Lower leg skin (tissue), 4 donors: Measurements from ENCODE around the gene NOSIP. TPM values are rescaled to one million over a fixed set of nuclear protein-coding genes. Genes with fewer than 3 reads are reported as not detected.

Source experiments
- DNase-seq, 2 donors: peaks; one replicate each; pipeline ENCODE4 v3.0.0-alpha.2; 2019; ENCODE audit warnings: low spot score in 2 of 2
- H3K4me3 ChIP-seq: fragments of 200-600 bp; sonication (generic); 2 replicates; pipeline ENCODE4 v1.5.1; 2017; ENCODE audit warnings: mild to moderate bottlenecking, low read depth; ENCODE audit not compliant: poor library complexity, severe bottlenecking
- CTCF ChIP-seq, 3 donors: fragments of 450-650 bp; IDR thresholded peaks; one replicate each; pipeline ENCODE4 v1.5.1; 2016; ENCODE audit warnings: antibody characterized with exemption in 3 of 3, mild to moderate bottlenecking in 3 of 3, moderate library complexity in 2 of 3
- POLR2A ChIP-seq, 2 donors: fragments of 450-650 bp; IDR thresholded peaks; one replicate each; pipeline ENCODE4 v1.6.1; 2016 to 2017; ENCODE audit warnings: antibody characterized with exemption in 2 of 2, mild to moderate bottlenecking in 1 of 2, moderate library complexity in 1 of 2
- WGBS, 2 donors: methylation state at CpG; one replicate each; pipeline ENCODE4 v1.1.5; 2018; 5-methylcytosine and 5-hydroxymethylcytosine counted together
- intact Hi-C: fragments of 100-400 bp; cut with DNase I; formaldehyde crosslinking; loops from one replicate; pipeline ENCODE4 v1.15.0; 2023; ENCODE audit warnings: low total_unique reads
- total RNA-seq, 4 donors: library from RNA; depleted of rRNA; stranded (reverse); fragments of >200 nt; gene quantifications; one replicate each; pipeline ENCODE4 v1.1.0, GENCODE V29; 2016

NOSIP gene
- total RNA-seq, 4 donors from 2014 or later: 62.0 to 84.8 (median 66.8) TPM

GRCh38 chr19:49616532-49616931, 36.2 kb upstream of the NOSIP start:
- TF ChIP-seq POLR2A (IDR thresholded peaks at IDR 0.05) (no peak), CTCF (IDR thresholded peaks at IDR 0.05) (no peak)
- intact Hi-C loops: no loop called here
- no peak overlapping the region for H3K4me3 ChIP-seq
- 98 to 100% methylated on average over 6 to 7 of the region's 7 CpGs for WGBS, 2 donors
- DNase-seq: no peak

DNA sequence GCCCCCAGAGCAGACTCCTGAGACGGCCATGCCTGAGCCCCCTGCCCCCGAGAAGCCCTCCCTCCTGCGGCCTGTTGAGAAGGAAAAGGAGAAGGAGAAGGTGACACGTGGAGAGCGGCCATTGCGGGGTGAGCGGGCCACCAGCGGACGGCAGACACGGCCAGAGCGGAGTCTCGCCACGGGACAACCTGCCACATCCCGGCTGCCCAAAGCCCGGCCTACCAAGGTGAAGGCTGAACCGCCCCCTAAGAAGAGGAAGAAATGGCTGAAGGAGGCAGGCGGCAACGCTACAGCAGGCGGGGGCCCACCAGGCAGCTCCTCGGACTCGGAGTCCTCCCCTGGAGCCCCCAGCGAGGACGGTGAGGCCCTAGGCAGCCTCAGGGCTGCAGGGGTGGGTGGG, 35.5 kb upstream of the NOSIP start:
- WGBS, 2 donors: 96 to 97% methylated on average over 23 of the region's 23 CpGs
- H3K4me3 ChIP-seq: no peak overlapping the region
- intact Hi-C loops: no loop called here
- DNase-seq: no peak
- TF ChIP-seq CTCF (IDR thresholded peaks at IDR 0.05) (no peak), POLR2A (IDR thresholded peaks at IDR 0.05) (no peak)

- DNase-seq: no peak
- 78 to 81% methylated on average over 17 to 19 of the region's 19 CpGs for WGBS, 2 donors
- no peak overlapping the region for H3K4me3 ChIP-seq
- TF ChIP-seq CTCF (IDR thresholded peaks at IDR 0.05) (no peak), POLR2A (IDR thresholded peaks at IDR 0.05) (no peak)
- intact Hi-C loops: no loop called here
These were observed 33.9 kb upstream of the NOSIP start for GRCh38 chr19:49614096-49614833.

DNA sequence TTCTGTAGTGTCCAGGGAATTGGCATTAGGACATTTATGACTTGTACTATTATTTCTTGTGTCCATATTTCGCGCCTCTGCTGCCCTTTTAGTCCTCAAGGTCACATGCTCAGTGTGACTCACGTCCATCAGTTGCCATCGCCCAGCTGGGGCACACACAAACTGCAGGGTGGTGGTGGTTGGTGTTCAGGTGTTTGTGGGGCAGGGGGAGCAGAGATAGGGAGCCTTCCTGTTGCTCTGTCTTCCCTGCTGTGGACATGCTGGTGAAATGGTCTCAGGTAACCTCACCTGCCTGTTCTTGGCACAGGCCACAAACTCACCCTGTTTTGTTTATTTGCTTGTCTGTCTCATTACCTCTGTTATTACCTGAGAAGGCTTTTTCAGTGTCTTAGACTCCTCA, 33.0 kb upstream of the NOSIP start:
- H3K4me3 ChIP-seq: no peak overlapping the region
- no peak for TF ChIP-seq CTCF (IDR thresholded peaks at IDR 0.05)
- no peak for TF ChIP-seq POLR2A (IDR thresholded peaks at IDR 0.05)
- WGBS, 2 donors: 60 to 78% methylated on average over 4 of the region's 4 CpGs
- intact Hi-C loops: no loop called here
- no peak for DNase-seq

- intact Hi-C loops: no loop called here
- WGBS, 2 donors: 96 to 97% methylated on average over 12 of the region's 12 CpGs
- H3K4me3 ChIP-seq: no peak overlapping the region
These were observed 29.2 kb upstream of the NOSIP start for GRCh38 chr19:49609499-49610092.

More at GRCh38 chr19:49609499-49610092, 29.2 kb upstream of the NOSIP start:
- TF ChIP-seq CTCF (IDR thresholded peaks at IDR 0.05): no peak
- no peak for TF ChIP-seq POLR2A (IDR thresholded peaks at IDR 0.05)
- no peak for DNase-seq
